ENCODE results near the gene SLC22A31.
A peak's percentile ranks its signal among the peaks of the same experiment; 100 is the strongest.
"Not testable (repeated sequence)": the region's sequence is repeated elsewhere in the genome, so short reads cannot be mapped to it uniquely, and the experiment has no call there.

Gene SLC22A31

DNA sequence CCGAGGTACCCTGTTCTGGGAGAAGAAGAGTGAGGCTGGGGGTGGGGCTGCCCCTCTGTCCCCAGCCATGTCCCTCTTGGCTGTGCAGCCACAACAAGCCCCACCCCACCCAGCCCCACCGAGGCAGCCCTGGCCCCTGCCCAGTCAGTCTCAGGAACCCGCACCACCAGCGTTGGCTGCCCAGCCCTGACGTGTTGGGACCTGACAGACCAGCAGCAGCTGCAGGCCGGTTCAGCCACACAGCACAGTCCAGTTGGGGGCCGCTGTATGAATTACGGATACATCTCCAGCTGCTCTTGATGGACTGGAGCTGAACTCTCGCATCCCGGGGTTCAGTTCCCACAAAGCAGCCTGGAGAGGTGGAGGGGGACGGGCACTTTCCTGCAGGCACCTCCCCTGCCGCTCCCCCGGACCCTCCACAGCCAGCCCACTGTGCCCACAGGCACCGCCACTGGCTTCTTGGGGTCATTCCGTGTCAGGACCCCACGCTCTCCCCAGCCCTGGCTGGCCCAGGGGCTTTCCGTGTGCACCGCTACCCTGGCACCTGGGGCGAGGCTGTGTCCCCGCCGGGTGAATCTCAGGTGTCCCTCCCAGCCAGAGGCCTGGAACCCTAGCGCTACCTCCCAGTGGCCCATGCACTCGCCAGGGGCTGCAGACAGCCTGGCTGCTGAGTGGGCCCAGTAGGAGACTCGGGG is 21.7 kb downstream of the SLC22A31 start:
- DNase-seq (ENCODE audit: low read depth) = no peak

DNA sequence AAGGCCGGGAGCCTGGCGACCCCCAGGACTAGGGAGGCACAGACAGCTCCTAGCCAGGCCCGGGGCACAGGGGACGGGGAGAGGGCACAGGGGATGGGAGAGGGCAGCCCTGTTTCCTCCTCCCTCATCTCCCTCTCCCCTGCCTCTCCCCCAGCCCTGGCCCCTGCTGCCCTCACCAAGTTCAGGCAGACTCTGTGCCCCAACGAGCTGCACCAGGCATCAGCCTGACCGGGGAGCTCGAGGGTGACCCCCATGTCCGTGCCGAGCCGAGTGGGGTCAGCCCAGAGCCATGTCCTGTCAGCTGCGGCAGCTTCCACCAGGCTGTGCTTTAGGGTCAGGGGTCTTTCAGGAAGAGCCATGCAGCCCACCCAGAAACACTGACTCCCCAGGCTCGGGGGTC is 22.8 kb downstream of the SLC22A31 start:
- DNase-seq (ENCODE audit: low read depth) = no peak

DNA sequence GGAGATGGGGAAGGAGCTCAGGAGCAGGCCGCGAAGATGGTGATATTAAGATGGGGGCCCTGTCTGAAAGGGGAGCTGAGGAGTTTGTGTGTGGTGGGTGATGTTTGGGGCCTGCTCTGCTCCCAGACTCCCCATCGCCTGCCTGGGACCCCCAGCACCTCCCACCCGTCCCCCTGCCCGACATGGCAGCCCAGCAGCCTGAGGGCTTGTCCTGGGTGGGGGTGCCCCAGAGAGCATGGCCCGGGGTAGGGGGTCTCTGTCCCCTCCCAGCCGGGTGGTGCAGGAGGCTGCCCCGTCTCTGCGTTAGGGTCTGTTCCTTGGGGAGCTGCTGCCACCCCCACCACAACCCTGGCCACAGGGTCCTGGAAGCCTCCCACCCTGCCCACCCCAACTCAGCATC is 23.6 kb downstream of the SLC22A31 start:
- no peak for DNase-seq (ENCODE audit: low read depth)

DNA sequence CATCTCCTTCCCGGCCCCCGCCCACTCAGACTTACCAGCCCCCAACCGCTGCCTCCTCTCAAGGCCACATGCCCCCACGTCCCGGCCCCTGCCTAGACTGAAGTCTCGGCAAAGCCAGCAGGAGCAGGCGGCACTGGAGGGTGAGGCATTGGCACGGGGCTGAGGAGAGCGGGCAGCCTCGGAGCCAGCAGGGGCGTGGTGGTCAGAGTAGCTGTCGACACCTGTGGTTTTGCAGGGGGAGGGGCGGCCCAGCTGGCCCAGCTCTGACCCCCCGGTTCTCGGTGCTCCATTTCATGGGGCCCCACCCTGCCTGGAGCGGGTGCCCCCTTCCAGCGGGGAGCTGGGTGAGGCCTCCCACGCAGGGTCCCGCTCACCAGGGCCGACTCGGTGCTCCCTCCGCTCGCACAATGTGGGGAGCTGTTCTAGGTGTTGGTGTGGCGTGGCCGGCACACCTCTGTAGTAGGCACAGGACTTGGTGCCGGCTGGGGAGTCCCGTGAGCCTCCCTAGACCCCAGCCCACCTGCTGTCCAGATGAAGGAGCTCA is 24.1 kb downstream of the SLC22A31 start:
- no peak for DNase-seq (ENCODE audit: low read depth)

DNA sequence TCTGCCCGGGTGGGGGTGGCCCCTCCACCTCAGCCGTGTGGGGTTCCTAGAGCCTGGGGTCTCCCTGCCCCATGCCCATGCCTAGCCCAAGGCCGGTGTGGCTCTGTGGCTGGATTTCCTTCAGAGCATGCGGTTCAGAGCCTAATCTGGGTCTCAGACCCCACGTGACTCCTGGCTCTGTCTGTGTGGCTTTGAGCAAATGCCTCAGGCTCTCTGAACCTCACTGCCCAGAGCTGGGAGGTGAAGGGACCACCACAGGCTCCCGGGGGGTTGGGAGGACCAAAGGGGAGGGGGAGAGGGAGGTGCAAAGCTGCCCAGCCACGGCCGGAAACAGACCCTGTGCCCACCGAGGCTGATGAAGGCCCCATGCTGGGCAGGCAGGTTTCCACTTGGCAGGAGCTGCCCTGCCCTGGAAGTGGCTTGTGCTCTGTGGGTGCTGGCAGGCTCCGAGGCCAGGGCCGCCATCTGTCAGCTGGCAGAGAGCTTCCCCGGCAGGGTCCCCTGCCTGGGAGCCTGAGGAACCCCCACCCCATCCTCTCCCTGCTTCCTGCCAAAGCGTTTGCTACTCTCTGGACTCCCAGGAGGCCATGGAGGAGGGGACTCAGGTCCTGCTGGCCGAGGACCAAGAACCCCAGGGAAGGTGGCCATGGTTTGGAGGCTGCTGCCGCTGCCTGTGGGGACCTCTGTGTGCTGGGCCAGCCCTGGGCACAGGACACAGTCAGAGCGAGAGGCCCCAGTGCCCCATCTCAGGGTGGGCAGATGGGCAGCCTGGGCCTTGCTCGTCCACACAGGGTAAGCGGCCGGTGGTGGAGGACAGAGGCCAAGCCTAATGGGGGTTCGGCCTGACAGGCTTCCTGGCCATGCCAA is 24.8 kb downstream of the SLC22A31 start:
- no peak for DNase-seq (ENCODE audit: low read depth)

DNA sequence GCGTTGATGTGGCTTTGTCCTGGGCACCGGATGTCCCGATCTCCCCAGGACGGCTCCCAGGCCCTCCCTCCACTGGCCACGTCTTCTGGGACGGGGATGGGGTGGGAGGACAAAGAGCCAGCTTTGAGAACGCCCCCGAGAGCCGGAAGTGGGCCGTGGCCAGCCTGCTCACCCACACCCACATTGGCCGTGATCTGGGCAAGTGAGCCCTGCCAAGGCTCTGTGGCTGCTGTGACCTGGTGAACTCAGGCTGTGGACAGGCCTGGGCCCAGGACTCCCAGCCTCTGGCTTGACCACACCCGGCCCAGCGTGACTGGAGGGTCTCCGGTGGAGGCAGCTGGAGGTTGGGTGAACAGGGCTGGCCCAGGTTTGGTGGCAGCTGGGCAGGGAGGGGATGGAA is 25.5 kb downstream of the SLC22A31 start:
- DNase-seq (ENCODE audit: low read depth) = no peak

DNA sequence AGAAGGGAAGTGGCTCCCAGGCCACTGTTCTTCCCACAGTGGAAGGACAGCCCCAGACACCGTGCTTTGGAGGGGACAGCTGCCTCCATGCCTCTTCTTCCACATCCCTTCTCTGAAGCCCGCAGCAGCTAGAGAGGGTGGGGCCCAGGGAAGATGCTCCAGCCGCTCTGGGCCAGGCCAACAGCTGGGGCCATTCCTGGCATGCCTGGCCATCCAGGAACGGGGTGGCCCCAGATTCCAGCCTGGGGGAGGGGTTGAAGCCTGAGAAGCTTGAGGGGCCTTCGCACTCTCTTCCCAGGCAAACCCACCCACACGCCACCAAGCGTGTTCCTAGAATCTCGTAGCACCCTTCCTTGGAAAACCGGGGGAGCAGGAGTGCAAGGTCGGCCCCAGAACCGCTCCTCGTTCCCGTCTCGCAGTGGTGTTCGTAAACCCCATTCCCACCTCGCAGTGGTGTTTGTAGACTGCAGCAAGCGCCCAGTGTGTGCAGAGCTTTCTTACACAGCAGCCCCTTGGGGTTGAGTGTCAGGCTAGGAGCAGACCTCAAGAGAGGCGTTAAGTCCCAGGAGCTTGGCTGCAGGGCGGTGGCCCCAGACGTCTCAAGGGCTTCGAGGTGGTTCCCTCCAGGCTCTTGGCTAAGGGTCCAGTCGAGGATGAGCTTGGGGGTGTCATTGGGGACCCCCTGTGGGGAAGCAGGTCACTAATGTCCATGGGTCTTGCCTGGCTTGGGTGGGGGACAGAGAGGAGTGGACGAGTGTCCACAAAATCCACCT is 26.1 kb downstream of the SLC22A31 start:
- DNase-seq (ENCODE audit: low read depth) = no peak

DNA sequence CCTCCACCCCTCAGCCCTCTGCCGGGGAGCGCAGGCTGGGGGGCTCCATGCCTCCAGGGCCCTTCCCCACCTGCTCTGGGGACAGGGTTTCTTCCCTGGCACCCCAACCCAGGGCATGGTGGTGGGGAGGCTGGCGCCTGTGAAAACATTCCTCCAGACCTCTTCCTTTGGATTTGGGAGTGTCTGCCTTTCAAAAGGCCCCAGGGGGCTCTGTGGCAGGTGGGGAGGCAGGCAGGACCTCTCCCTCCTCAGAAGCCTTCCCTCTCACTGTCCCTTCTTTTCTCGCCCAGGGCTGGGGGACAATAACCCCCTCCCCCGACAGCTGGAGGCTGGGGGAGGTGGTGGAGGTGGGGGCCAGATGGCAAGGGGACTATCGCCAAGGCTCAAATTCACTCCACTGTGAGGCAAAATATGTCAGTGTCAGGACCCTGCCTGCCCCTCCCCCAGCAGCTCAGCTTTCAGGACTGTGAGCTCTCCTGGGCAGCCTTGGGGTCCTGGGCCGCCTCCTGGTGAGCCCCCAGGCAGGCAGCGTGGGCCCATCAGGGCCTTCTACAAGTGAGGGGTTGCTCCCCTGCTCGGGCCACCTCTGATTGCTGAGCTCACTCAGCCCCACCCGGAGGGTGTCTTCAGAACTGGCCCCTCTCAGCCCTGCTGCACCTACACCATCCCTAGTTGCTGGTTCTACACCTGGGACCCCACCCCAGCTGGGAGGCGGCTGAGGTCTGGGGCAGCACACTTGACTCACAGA is 27.0 kb downstream of the SLC22A31 start:
- no peak for DNase-seq (ENCODE audit: low read depth)

DNA sequence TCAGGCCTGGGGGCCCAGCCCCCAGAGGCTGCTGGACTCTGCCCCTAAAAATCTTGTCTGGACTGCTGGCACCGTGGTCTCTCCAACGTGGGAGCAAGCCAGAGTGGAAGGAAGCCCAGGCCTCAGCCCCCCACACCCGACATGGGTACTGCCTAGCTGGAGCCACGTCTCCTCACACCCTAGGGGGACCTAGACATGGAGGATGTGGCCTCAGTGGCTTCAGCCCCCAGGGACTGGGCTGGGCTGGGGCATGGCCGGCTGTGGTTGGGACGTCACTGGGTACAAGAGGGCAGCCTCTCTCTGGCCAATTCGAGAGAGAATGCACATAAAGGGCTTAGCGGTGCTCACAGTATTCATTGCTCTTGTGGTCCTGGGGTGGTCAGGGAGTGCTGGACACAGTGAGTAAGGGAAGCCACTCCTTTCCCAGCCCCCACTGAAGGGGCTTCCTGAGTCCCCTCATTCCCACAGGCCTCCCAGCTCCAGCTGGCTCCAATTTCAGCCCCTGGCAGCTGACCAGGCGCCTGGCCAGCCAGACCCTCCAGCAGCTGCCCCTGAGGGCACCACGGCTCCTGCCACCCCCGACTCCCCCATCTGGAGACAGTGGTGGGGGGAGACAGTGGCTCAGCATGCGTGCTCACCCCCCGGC is 27.7 kb downstream of the SLC22A31 start:
- DNase-seq (ENCODE audit: low read depth) = no peak

DNA sequence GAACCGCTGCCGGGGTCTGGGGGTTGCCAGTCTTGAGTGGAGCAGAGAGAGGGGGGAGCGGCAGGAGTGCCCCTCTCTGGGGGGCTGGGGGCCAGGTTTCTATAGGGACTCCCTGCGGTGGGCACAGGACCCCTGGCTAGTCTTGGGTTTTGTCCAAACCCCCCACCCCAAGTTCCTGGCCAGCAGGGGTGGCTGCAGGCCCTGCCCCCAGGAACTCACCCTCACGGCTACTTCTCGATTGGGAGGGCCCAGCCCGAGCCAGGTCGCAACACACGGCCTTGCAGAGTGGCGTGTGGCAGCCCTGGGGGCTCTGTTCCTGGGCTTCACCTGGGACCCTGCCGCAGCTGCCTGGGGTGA is 28.2 kb downstream of the SLC22A31 start:
- DNase-seq (ENCODE audit: low read depth) = no peak

DNA sequence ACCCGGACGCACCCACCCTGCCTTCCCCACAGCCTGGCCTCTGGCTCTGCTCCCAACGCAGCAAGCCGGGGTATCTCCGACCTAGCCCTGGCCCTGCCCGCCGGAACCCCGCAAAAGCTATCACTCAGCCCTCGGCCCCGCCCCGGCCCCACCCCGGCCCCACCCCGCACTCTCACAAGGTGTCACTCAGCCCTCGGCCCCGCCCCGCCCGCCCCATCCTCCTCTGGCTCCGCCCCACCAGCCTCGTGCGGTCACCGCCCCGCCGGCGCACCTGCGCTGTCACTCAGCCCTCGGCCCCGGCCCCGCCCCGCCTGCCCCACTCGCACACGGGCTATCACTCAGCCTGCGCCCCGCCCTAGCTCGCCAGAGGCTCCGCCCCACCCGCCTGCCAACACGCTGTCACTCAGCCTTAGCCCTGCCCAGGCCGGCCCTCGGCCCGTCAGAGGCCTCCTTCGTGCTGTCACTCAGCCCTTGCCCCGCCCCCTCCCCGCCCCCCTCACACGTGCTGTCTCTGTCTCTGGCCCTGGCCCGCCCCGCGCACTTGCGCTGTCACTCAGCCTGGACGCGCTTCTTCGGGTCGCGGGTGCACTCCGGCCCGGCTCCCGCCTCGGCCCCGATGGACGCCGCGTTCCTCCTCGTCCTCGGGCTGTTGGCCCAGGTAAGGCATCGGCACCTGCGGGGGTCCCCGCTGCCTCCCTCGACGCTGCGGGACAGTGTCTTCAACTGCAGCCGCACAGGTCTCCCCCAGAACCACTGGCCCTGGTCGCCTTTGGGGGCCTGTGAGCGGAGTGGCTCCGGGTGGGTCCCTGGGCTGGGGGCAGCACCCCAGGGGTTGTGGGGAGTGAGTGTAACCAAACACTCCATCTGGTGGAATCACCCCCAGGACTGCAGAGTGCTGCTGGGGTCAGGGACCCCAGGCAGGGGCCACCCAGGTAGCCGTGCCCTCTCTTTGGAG is 28.8 kb downstream of the SLC22A31 start, which contains the start of gene CDH15:
CDH15 (plus strand) TSS at position 533 of the 955 bp plus-strand sequence; CDS start at position 617, 84 bp downstream.
- peak; percentile 72 for DNase-seq (ENCODE audit: low read depth)

DNA sequence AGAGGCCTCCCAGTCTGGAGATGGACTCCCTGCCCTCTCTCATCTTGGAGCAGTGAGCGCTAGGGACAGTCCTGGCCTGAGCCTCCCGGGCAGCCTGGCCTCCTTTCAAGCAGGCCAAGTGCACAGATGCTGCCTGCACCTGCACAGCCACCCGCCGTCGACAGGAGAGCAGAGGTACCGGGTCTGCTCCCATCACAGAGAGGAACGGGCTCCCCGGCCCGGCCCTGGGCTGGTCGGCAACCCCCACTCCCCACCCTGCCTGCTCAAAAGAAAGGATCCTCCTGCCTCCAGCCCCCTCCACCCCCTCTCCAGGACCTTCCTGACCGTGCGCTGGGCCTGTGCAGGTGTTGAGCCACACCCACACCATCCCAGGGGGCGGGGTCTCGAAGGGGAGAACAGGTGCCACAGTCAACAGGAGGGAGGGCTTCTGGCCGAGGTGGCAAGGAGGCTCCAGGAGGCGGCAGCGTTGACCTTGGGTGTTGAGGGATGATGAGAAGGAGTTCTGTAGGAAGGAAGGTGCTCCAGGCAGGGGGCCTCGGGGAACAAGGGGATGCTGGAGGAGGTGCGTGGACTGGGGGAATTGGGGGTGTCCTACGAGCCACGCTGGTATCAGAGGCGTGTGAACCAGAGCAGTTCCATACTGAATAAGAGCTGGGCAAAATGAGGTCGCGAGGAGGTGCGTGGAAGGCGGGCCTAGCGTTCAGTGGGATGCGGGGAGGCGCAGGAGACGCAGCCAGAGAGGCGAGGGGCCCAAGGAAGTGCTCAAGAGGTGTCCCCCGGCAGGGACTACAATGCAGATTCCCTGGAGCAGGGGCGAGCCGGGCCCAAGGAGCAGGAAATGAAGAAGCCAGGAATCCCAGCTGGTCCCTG is 29.8 kb downstream of the SLC22A31 start:
- no peak for DNase-seq (ENCODE audit: low read depth)

DNA sequence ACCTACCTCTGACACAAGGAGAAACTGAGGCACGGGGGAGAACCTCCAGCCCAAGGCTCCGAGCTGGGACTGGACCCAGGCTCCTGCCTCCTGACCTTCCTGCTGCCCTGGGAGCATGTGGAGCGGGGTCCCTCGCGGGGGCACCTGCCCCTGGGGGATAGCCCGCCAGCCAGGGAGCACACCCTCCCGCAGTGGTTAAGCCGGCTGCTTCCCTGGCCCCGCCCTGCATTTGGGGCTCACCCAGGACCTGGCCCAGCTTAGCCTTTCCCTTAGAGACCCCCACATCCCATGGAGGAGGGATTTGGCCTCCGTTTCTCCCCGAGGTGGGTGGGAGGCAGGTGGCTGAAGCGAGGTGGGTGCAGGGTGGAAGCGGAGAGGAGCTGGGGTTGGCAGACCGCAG is 30.6 kb downstream of the SLC22A31 start:
- no peak for DNase-seq (ENCODE audit: low read depth)

DNA sequence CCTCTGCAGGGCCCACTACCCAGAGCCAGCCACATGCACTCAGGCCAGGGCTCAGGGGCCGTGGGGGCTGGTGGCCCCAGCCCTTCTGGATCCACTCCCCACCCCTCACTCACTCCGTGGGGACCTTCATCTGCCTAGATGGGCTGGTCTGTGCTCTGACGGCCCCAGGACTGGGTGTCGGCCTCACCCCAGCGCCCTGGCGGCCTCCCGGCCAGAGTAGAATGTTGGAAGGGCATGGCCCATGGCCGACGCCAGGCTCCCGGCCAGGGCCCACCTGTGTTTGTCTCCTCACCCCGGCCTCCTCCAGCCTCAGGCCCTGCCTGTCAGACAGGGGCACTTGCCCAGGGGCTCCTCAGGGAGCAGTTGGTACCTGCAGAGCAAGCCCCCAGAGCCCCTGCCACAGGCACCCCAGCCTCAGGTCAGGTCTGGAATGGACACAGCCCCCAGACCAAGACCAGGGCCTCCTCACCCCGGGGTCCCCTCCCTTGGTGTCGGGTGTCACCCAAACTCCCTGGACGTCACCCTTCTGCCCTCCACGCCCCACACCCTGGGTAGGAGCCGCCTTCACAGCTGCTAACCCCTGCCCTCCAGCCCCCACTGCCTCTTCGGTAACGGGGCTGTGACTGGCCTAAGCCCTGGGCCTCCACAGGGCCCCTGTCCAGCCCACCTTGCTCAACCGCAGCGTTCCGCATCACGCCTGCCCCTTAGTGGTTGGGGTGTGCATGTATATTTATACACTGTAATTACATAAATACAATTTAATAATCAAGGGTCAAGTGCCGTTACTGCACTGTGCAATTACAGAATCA is 31.8 kb downstream of the SLC22A31 start:
- DNase-seq (ENCODE audit: low read depth) = no peak

DNA sequence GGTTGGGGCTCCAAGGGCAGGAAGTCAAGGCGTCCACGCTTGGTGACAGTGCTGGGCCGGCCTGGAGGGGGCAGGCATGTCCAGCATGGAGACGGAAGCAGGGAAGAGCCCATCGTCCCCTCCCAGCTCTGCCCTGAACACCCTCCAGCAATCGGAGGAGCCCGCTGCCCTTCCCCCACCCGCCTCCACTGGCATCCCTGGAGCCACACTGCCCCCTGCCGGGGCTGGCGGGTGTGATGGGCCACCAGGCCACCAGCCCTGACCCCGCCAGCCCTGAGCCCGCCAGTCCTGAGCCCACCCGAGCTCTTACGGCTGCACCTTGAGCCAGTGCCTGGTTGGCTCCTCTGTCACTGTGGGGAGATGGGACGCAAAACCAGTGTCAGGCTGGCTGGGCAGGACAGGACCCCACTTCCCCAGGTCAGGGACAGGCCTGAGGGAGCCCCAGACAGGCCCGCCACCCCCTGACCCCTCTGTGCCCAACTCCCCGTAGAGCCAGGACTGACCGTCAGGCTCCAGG is 32.9 kb downstream of the SLC22A31 start:
- peak; percentile 72 for DNase-seq (ENCODE audit: low read depth)

DNA sequence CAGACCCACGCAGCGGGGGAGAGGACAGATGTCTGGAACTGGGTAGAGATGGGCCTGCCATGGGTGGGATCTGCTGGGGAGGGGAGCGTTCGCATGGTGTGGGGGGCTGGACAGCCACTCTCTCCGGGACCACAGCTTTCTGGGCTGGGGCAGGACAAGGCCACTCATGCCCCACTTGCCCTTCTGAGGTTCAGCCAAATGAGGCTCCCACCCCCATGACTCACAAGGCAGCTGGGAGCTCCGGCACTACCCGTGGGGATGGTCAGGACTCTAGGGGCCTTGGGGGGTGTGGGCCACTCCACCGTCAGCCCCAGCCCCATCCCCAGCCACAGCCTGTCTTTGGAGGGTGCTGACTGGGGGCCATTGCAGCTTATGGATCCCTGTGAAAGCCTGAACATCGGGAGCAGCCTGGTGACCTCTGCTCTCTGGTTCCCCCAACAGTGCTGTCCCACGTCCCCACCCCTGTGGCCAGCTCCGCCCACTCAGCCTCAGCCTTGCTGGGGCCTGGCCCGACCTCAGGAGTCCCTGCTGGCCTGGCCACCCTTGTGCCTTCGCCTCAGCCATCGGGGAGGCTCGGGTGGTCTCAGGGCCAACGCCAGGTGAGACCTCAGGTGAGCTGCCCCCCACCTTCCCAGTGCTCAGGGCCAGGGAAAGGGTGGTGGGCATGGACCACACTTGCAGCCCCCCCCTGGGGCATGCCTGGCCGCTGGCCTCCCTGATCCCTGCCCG is 33.5 kb downstream of the SLC22A31 start:
- DNase-seq (ENCODE audit: low read depth) = no peak

DNA sequence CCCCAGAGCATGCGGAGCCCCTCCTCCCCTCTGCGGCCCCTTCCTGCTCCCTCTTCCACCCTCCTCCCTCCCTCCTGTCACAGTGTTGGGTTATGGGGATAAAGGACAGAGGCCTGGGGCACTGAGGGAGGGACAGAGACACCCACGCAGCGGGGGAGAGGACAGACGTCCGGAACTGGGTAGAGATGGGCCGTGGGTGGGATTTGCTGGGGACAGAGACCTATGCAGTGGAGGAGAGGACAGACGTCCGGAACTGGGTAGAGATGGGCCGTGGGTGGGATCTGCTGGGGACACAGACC is 34.7 kb downstream of the SLC22A31 start:
- DNase-seq (ENCODE audit: low read depth) = not testable (repeated sequence)
